Measurements from ENCODE around the gene FAM53A.

The FAM53A gene

GRCh38 chr4:1603413-1604135 is 80.5 kb downstream of the FAM53A start:
- ChIA-PET POLR2A (no interaction called here), CTCF (no interaction called here)
- TF ChIP-seq ZFP69B (tag by site-specific recombination; IDR thresholded peaks at IDR 0.05) = 0 out of 2 replicates have a peak, but pooled peaks have one; percentile 23
- TF ChIP-seq GFI1B (tag by site-specific recombination; IDR thresholded peaks at IDR 0.05) = no peak
- peak; percentile 32; the same call in 1 of the 2 replicates for TF ChIP-seq ZNF692 (tag by site-specific recombination; IDR thresholded peaks at IDR 0.05)
- peak; percentile 5; the same call in 1 of the 2 replicates for TF ChIP-seq GLIS2 (tag by site-specific recombination; IDR thresholded peaks at IDR 0.05)
- no peak for TF ChIP-seq ZXDB (tag by site-specific recombination; IDR thresholded peaks at IDR 0.05)
- TF ChIP-seq ZIC2 (tag by site-specific recombination; IDR thresholded peaks at IDR 0.05) = peak; percentile 59
- no peak overlapping the region for H3K4me3 ChIP-seq (ENCODE audit: low read depth, low read length)
- no peaks in the 10 kb centered on the region for H3K4me1 ChIP-seq (ENCODE audit: control insufficient read depth, insufficient read depth, low read length)
- no peaks in the 10 kb centered on the region for H3K9me3 ChIP-seq (ENCODE audit: control insufficient read depth, insufficient read depth, low read depth, low read length)
- H3K36me3 ChIP-seq (ENCODE audit: control insufficient read depth in 2 of 2, insufficient read depth in 1 of 2, low read length in 2 of 2) = no peaks in the 10 kb centered on the region
- H3K27ac ChIP-seq (ENCODE audit: extremely low read depth, low read depth, low read length) = no peak overlapping the region

DNA sequence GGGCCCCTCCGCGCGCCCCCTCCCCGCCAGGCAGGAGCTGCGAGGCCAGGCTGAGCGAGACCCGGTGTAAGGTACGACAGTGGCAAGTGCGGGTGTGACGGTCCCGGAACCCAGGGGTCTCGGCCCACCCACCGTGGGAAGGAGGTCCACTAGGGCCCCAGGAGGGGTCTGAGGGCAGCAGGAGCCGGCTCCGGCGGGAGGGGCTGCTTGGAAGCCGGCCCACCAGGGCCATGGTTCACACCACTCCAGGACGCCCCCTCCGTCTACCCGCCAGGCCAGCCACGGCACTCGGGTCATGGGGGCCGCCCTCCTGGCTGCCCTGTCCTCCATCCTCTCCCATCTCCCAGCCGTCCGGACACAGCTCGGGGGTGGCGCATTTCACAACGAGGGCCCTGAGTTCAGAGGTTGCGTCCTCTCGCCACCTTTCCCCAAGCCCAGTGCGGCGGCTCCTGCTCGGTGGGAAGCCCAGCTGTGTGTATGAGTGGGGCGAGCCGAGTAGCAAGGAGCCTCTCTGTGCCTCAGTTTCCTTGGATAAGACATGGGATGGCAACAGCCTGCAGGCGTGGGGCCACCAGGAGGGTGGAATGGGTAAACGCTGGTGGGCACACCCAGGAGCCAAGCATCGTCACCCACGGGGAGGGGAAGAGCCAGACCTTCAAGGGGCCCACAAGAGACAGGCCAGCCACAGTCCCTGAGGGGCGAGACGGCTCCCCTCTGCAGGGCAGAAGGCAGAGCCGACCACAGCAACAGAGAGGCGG is 81.3 kb downstream of the FAM53A start:
- Histone ChIP-seq H3K4me1 (ENCODE audit: control insufficient read depth, insufficient read depth, low read length) (no peaks in the 10 kb centered on the region), H3K9me3 (ENCODE audit: control insufficient read depth, insufficient read depth, low read depth, low read length) (no peaks in the 10 kb centered on the region), H3K27ac (ENCODE audit: extremely low read depth, low read depth, low read length) (no peak overlapping the region), H3K36me3 (ENCODE audit: control insufficient read depth in 2 of 2, insufficient read depth in 1 of 2, low read length in 2 of 2) (no peaks in the 10 kb centered on the region), H3K4me3 (ENCODE audit: low read depth, low read length) (no peak overlapping the region)
- TF ChIP-seq OSR2 (tag by site-specific recombination; IDR thresholded peaks at IDR 0.05) = no peak
- 0 out of 2 replicates have a peak, but pooled peaks have one; percentile 16 for TF ChIP-seq GLIS2 (tag by site-specific recombination; IDR thresholded peaks at IDR 0.05)
- ChIA-PET CTCF (interaction anchor here (0.7 kb wide), 1 partner anchor 751 kb away, joined by 3 read pairs; no protein-coding TSS in a partner anchor), POLR2A (no interaction called here)

DNA sequence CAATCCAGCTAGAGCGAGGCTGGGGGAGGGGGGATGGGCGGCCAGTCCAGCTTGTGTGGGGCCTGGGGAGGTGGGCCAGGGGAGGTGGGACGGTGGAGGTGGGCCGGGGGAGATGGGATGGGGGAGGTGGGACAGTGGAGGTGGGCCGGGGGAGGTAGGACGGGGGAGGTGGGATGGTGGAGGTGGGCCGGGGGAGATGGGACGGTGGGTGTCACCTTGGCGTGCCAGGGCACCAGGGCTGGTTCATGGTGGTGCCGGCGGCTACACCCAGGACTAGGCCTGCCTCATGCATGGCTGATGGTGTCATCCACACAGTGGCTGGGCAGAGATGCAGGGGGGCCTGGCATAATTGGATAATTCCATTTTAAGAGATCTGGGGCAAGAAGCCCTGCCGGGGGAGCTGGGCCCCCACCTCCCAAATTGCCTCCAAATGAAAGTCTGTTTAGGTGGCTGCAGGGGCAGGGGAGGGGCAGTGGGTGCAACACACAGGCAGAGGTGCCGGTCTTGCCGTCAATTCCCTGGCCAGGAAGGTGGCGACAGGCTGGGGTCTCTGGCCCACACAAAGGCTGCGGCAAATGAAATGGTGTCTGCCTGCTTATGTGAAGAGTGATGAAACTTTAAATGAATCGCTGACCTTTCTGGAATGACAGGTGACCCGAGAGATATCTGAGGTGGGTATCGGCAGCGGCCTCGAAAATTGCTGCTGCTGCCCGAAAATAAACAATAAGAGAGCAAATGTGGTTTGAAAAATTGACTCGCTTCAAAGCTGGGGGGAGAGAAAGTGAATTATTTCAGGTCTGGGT is 82.1 kb downstream of the FAM53A start:
- H3K9me3 ChIP-seq (ENCODE audit: control insufficient read depth, insufficient read depth, low read depth, low read length) = no peaks in the 10 kb centered on the region
- ChIA-PET CTCF (interaction anchor here (0.7 kb wide), 1 partner anchor 752 kb away, joined by 3 read pairs; no protein-coding TSS in a partner anchor), POLR2A (no interaction called here)
- H3K4me1 ChIP-seq (ENCODE audit: control insufficient read depth, insufficient read depth, low read length) = no peaks in the 10 kb centered on the region
- H3K4me3 ChIP-seq (ENCODE audit: low read depth, low read length) = no peak overlapping the region
- H3K36me3 ChIP-seq (ENCODE audit: control insufficient read depth in 2 of 2, insufficient read depth in 1 of 2, low read length in 2 of 2) = no peaks in the 10 kb centered on the region
- H3K27ac ChIP-seq (ENCODE audit: extremely low read depth, low read depth, low read length) = no peak overlapping the region
- no peak for TF ChIP-seq OSR2 (tag by site-specific recombination; IDR thresholded peaks at IDR 0.05)
- no peak for TF ChIP-seq ZBTB20 (tag by site-specific recombination; IDR thresholded peaks at IDR 0.05)
- no peak for TF ChIP-seq YY1 (tag by site-specific recombination; IDR thresholded peaks at IDR 0.05)
- TF ChIP-seq, protein P1, sequence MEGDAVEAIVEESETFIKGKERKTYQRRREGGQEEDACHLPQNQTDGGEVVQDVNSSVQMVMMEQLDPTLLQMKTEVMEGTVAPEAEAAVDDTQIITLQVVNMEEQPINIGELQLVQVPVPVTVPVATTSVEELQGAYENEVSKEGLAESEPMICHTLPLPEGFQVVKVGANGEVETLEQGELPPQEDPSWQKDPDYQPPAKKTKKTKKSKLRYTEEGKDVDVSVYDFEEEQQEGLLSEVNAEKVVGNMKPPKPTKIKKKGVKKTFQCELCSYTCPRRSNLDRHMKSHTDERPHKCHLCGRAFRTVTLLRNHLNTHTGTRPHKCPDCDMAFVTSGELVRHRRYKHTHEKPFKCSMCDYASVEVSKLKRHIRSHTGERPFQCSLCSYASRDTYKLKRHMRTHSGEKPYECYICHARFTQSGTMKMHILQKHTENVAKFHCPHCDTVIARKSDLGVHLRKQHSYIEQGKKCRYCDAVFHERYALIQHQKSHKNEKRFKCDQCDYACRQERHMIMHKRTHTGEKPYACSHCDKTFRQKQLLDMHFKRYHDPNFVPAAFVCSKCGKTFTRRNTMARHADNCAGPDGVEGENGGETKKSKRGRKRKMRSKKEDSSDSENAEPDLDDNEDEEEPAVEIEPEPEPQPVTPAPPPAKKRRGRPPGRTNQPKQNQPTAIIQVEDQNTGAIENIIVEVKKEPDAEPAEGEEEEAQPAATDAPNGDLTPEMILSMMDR (tag by site-specific recombination; IDR thresholded peaks at IDR 0.05) = no peak
- no peak for TF ChIP-seq ZNF202 (tag by site-specific recombination; IDR thresholded peaks at IDR 0.05; ENCODE audit: borderline replicate concordance)
- TF ChIP-seq REST (tag by site-specific recombination; IDR thresholded peaks at IDR 0.05) = no peak
- no peak for TF ChIP-seq ZNF350 (tag by site-specific recombination; IDR thresholded peaks at IDR 0.05)
- no peak for TF ChIP-seq ZNF221 (tag by site-specific recombination; IDR thresholded peaks at IDR 0.05; ENCODE audit: borderline replicate concordance)
- TF ChIP-seq ZNF549 (tag by site-specific recombination; IDR thresholded peaks at IDR 0.05) = no peak
- no peak for TF ChIP-seq SETDB1 (IDR thresholded peaks at IDR 0.05; ENCODE audit: insufficient read length, low read length)
- TF ChIP-seq HIC1 (tag by site-specific recombination; IDR thresholded peaks at IDR 0.05) = no peak
- TF ChIP-seq ZNF660 (tag by site-specific recombination; IDR thresholded peaks at IDR 0.05) = no peak
- no peak for TF ChIP-seq ZNF776 (tag by site-specific recombination; IDR thresholded peaks at IDR 0.05; ENCODE audit: borderline replicate concordance)

All from HEK293 (cell line).